Ectodermal cell (in vitro differentiated cells): ENCODE results near the gene AMY2B.
"Not testable (repeated sequence)": the region's sequence is repeated elsewhere in the genome, so short reads cannot be mapped to it uniquely, and the experiment has no call there.

ENCODE experiments used
- H3K27ac ChIP-seq: 2 replicates; pipeline ENCODE4 v1.7.0; 2013; ENCODE audit warnings: mild to moderate bottlenecking, low read depth, low read length; ENCODE audit not compliant: insufficient read depth, poor library complexity, severe bottlenecking
- H3K27me3 ChIP-seq: 2 replicates; pipeline ENCODE4 v1.7.0; 2013; ENCODE audit warnings: mild to moderate bottlenecking, low read length; ENCODE audit not compliant: insufficient read depth, control insufficient read depth, poor library complexity, severe bottlenecking
- H3K36me3 ChIP-seq: one replicate; pipeline ENCODE4 v1.7.0; 2013; ENCODE audit warnings: low read length; ENCODE audit not compliant: control insufficient read depth, insufficient read depth
- H3K4me1 ChIP-seq: one replicate; pipeline ENCODE4 v1.7.0; 2013; ENCODE audit warnings: low read length; ENCODE audit not compliant: control insufficient read depth, insufficient read depth
- H3K4me3 ChIP-seq: 2 replicates; pipeline ENCODE4 v1.7.0; 2013; ENCODE audit warnings: low read depth, low read length, control low read depth; ENCODE audit not compliant: insufficient read depth
- H3K9me3 ChIP-seq: 2 replicates; pipeline ENCODE4 v1.7.0; 2013; ENCODE audit warnings: mild to moderate bottlenecking, low read length, moderate library complexity; ENCODE audit not compliant: control insufficient read depth
- WGBS, 2 experiments: methylation state at CpG; one replicate each; pipeline ENCODE4 v1.1.7; 2013; ENCODE audit warnings: missing lambda C conversion rate in 2 of 2; 5-methylcytosine and 5-hydroxymethylcytosine counted together

The AMY2B gene

GRCh38 chr1:103560427-103560826, 11.0 kb upstream of the AMY2B start:
- Histone ChIP-seq H3K4me3 (no peak overlapping the region), H3K27ac (no peak overlapping the region), H3K27me3 (no peaks in the 10 kb centered on the region), H3K4me1 (no peaks in the 10 kb centered on the region), H3K9me3 (no peaks in the 10 kb centered on the region), H3K36me3 (no peaks in the 10 kb centered on the region)

- not testable (repeated sequence) for H3K36me3 ChIP-seq, H3K27me3 ChIP-seq, H3K9me3 ChIP-seq, H3K27ac ChIP-seq, H3K4me3 ChIP-seq, H3K4me1 ChIP-seq
- WGBS, 2 experiments: 91 to 96% methylated on average over 3 of the region's 3 CpGs
Measured at GRCh38 chr1:103561124-103561523, 10.3 kb upstream of the AMY2B start.

GRCh38 chr1:103561643-103562395, 9.6 kb upstream of the AMY2B start:
- Histone ChIP-seq H3K27ac (no peak overlapping the region), H3K9me3 (no peaks in the 10 kb centered on the region), H3K27me3 (no peaks in the 10 kb centered on the region), H3K36me3 (no peaks in the 10 kb centered on the region), H3K4me1 (no peaks in the 10 kb centered on the region), H3K4me3 (no peak overlapping the region)
- 89% methylated on average over 2 of the region's 2 CpGs for WGBS, 2 experiments

GRCh38 chr1:103563056-103563455, 8.3 kb upstream of the AMY2B start:
- Histone ChIP-seq H3K27me3 (no peaks in the 10 kb centered on the region), H3K9me3 (no peaks in the 10 kb centered on the region), H3K4me1 (no peaks in the 10 kb centered on the region), H3K27ac (no peak overlapping the region), H3K4me3 (no peak overlapping the region), H3K36me3 (no peaks in the 10 kb centered on the region)
- WGBS, 2 experiments: 86% methylated on average over 1 of the region's 4 CpGs; no CpG with 5 or more reads in 1 of the 2 experiments

- H3K4me3 ChIP-seq: no peak overlapping the region
- no peaks in the 10 kb centered on the region for H3K27me3 ChIP-seq
- H3K4me1 ChIP-seq: no peaks in the 10 kb centered on the region
- H3K27ac ChIP-seq: no peak overlapping the region
- 96 to 97% methylated on average over 7 of the region's 7 CpGs for WGBS, 2 experiments
- no peaks in the 10 kb centered on the region for H3K36me3 ChIP-seq
- no peaks in the 10 kb centered on the region for H3K9me3 ChIP-seq
Measured at GRCh38 chr1:103569493-103569892, 1.9 kb upstream of the AMY2B start.

- no peak overlapping the region for H3K4me3 ChIP-seq
- H3K36me3 ChIP-seq: no peaks in the 10 kb centered on the region
- H3K27ac ChIP-seq: no peak overlapping the region
- no peaks in the 10 kb centered on the region for H3K27me3 ChIP-seq
- H3K4me1 ChIP-seq: no peaks in the 10 kb centered on the region
- H3K9me3 ChIP-seq: no peaks in the 10 kb centered on the region
Measured at GRCh38 chr1:103576065-103576464, 4.7 kb downstream of the AMY2B start.

- H3K27me3 ChIP-seq, H3K27ac ChIP-seq, H3K4me3 ChIP-seq, H3K9me3 ChIP-seq, H3K36me3 ChIP-seq, H3K4me1 ChIP-seq: not testable (repeated sequence)
- 92 to 96% methylated on average over 2 of the region's 5 CpGs for WGBS, 2 experiments
Measured at GRCh38 chr1:103576784-103577183, 5.4 kb downstream of the AMY2B start.

GRCh38 chr1:103582464-103582863, 11.1 kb downstream of the AMY2B start:
- Histone ChIP-seq H3K27me3 (no peaks in the 10 kb centered on the region), H3K36me3 (no peaks in the 10 kb centered on the region), H3K4me3 (no peak overlapping the region), H3K27ac (no peak overlapping the region), H3K9me3 (no peaks in the 10 kb centered on the region), H3K4me1 (no peaks in the 10 kb centered on the region)
- WGBS, 2 experiments: 83 to 100% methylated on average over 1 of the region's 1 CpG

GRCh38 chr1:103583887-103584286, 12.5 kb downstream of the AMY2B start:
- Histone ChIP-seq H3K27me3 (no peaks in the 10 kb centered on the region), H3K27ac (no peak overlapping the region), H3K4me3 (no peak overlapping the region), H3K4me1 (no peaks in the 10 kb centered on the region), H3K36me3 (no peaks in the 10 kb centered on the region), H3K9me3 (no peaks in the 10 kb centered on the region)
- WGBS, 2 experiments: 89% methylated on average over 1 of the region's 3 CpGs; no CpG with 5 or more reads in 1 of the 2 experiments

- Histone ChIP-seq H3K4me3 (no peak overlapping the region), H3K4me1 (no peaks in the 10 kb centered on the region), H3K27me3 (no peaks in the 10 kb centered on the region), H3K9me3 (no peaks in the 10 kb centered on the region), H3K27ac (no peak overlapping the region), H3K36me3 (no peaks in the 10 kb centered on the region)
- WGBS, 2 experiments: 100% methylated on average over 1 of the region's 2 CpGs; no CpG with 5 or more reads in 1 of the 2 experiments
Measured at GRCh38 chr1:103584537-103584936, 13.1 kb downstream of the AMY2B start.

GRCh38 chr1:103602740-103603139, 31.4 kb downstream of the AMY2B start:
- not testable (repeated sequence) for H3K27ac ChIP-seq, H3K4me3 ChIP-seq, H3K9me3 ChIP-seq, H3K4me1 ChIP-seq, H3K36me3 ChIP-seq, H3K27me3 ChIP-seq
- no CpG with 5 or more reads among the region's 3 CpGs for WGBS, 2 experiments
